ENCODE measurements around the gene NOL9.

GRCh38 chr1:6526316-6526715, 28.0 kb downstream of the NOL9 start:
- TF ChIP-seq POLR2A (IDR thresholded peaks at IDR 0.05; ENCODE audit: low read depth, low read length) (no peak), POLR2AphosphoS5 (IDR thresholded peaks at IDR 0.05; ENCODE audit: low read depth, low read length) (no peak)
